ENCODE measurements around the gene IREB2.
"Not testable (repeated sequence)": the region's sequence is repeated elsewhere in the genome, so short reads cannot be mapped to it uniquely, and the experiment has no call there.

IREB2 gene, protein sequence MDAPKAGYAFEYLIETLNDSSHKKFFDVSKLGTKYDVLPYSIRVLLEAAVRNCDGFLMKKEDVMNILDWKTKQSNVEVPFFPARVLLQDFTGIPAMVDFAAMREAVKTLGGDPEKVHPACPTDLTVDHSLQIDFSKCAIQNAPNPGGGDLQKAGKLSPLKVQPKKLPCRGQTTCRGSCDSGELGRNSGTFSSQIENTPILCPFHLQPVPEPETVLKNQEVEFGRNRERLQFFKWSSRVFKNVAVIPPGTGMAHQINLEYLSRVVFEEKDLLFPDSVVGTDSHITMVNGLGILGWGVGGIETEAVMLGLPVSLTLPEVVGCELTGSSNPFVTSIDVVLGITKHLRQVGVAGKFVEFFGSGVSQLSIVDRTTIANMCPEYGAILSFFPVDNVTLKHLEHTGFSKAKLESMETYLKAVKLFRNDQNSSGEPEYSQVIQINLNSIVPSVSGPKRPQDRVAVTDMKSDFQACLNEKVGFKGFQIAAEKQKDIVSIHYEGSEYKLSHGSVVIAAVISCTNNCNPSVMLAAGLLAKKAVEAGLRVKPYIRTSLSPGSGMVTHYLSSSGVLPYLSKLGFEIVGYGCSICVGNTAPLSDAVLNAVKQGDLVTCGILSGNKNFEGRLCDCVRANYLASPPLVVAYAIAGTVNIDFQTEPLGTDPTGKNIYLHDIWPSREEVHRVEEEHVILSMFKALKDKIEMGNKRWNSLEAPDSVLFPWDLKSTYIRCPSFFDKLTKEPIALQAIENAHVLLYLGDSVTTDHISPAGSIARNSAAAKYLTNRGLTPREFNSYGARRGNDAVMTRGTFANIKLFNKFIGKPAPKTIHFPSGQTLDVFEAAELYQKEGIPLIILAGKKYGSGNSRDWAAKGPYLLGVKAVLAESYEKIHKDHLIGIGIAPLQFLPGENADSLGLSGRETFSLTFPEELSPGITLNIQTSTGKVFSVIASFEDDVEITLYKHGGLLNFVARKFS

DNA sequence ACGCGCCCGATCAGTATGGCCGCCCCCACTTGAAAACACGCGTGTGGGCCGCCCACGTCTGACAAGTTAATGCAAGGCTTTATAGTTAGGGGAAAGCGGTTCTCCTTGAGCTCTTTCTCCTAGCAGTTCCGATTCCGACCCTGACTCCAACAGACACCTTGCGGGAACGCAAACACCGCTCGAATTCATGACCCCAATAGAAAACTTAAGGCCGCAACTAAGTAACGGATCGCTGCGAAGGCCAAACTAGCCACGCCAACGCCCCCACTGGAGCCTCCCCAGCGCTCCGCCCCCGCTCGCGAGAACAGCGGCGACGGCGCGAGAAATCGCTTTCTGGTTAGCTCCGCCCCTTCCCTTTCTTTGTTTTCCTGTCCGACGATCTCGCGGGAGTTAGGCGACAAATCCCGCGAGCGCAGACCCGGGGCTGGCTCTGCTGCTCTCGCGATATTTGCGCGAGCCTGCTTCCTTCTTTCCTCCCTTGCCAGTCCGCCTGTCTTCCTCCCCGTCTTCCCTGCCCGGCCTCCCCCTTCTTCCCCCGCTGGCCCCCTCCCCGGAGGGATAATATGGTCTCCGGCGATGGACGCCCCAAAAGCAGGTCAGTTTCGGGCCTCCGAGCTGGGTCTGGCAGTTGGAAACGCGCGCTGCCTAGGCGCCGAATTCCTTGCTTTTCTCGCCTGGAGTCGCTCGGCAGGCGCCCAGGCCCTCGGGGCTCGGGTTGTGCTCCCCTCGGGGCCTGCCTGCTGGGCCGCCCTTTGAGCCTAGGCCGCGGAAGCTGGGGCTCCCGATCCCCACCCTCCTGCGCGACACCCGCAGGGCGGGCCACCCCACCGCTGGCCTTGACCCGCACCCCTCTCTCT, at the start of gene IREB2:
IREB2 (plus strand) TSS at position 455 of the 857 bp plus-strand sequence; CDS start at position 577, 122 bp downstream.
- DNase-seq (ENCODE audit: low read depth) = peak; percentile 79

DNA sequence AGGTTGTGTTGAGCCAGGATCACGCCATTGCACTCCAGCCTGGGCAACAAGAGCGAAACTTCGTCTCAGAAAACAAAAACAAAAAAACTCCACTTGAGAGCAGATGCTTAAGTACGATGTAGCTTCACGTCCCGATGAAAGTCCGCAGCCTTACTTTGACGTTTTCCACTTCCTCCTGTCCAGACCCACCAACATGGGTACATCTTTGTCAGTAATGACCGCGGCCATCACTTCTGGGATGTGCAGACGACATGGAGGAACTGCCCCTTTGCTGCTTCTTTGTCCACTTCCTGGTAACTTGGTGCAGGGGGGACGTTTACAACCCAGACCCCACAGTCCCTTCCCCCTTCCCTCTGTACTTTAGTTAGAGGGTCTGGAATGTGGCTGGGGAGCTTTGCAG, 49.2 kb upstream of the IREB2 start:
- no peak for DNase-seq (ENCODE audit: low read depth)

DNA sequence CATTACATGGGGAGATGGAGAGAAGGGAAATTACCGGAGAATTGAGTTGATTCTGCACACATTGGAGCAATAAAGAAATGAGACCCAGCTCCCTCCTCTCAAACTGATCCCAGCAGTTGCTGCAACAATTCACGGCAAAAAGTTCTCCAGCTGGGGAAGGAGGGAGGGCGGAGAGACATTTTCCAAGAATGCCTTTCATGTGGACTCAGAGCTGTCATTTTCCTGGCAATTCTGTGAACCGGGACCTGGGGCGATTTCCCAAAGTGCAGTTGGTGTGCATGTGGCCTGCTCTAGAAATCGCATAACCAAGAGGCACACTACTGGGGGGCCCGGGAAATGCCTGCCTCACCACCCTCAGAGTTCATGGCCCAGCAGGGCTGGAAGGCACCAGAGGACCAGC, 48.7 kb upstream of the IREB2 start:
- no peak for DNase-seq (ENCODE audit: low read depth)

DNA sequence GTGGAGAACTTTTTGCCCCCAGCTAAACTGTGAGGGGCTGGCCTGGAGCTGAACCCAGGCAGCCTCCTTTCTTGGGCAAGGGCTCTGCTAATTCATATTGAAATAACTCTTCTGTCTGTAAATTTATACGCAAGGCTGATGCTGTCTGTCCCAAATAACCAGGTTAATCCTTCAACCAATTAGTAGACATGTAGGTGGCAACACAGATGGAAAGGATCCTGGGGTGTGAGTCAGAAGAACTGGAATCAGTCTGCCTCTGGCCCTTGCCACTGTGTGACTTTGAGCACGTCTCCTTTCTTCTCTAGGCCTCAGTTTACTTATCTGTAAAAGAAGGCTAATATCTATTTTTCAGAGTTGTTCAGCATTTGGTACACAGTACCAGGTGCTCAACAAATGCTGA, 48.3 kb upstream of the IREB2 start:
- DNase-seq (ENCODE audit: low read depth) = no peak

DNA sequence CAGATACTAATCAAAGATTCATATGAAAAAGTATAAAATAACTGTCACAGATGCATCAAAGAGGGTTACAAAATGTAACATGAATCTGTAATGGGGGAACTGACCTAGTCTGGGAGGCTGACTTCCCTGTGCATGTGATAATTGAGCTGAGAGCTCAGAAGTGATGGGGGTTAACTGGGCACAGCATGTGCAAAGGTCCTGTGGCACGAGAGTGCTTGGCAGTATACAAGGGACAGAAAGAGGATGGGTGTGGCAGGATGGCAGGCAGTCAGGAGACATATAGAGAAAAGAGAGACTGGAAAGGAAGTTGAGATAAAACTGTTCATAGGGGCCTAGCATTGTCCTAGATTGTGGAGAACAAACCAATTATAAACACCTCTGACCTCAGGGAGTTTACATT, 47.8 kb upstream of the IREB2 start:
- DNase-seq (ENCODE audit: low read depth) = no peak

DNA sequence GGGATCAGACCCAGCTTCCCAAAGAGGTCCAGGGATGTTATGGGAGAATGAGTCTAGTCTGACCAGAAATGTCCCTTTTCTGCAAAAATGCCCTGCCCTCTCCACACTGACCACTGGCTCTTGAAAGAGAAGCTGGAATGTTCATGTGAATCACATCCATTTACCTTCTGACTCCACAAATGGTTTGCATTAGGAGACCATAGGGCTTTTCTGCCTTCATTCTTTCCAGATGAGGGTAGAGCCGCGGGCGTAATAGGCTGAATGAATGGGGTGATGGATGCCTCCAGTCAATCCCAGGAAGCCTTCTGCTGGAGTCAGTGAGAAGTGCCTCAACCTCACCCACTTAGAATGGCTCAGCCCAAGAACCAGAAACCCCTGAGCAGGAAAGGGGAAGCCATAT, 47.2 kb upstream of the IREB2 start:
- DNase-seq (ENCODE audit: low read depth) = no peak

DNA sequence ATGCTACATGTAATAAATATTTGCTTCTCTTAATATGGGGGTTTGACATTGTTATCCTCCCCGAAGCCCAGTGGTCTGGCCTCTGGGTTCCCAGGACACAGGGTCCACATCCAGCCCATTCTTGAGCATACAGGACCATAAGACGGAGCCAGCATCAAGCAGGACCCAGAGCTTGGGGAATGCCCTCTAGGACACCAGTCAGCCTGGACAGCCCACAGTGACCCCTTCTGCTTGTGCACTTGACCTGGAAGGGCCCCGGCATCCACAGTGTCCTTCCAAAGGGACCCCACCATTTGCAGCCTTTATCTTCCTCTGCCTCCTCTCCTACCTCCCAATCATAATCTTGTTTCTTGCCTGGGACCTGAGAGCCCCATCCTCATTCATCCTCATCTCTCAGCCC, 46.2 kb upstream of the IREB2 start:
- DNase-seq (ENCODE audit: low read depth) = no peak

DNA sequence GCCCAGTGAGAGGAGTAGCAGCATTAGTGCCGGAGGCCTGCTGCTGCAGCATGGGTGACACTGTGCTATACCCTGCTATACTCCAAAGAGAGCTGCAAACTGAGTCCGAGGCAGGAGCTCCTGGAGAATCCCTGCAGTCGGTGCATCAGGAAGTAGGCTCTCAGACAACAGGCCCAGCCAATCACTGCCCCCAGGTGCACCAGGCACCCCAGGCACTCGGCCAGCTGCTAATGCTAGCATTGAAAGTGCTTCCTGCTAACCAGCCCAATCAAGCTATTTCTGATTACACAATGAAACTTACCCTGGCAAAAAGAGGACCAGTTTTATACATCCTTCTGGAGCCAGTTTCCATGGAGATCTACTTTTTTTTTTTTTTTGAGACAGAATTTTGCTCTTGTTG, 45.6 kb upstream of the IREB2 start:
- DNase-seq (ENCODE audit: low read depth) = no peak

DNA sequence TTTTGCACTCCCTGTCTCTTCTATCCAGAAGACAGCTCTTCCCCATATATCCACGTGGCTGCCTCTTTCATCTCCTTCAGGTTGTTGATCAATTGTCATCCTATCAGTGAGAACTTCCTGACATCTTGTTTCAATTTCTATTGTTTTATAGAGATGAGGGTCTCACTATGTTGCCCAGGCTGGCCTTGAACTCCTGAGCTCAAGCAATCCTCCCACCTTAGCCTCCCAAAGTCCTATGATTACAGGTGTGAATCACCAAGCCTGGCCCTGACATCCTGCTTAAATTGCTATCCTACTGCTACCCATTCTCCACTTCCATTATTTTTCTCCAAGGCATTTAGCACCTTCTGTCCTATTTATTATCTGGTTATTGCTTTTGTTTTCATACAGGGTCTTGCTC, 44.9 kb upstream of the IREB2 start:
- no peak for DNase-seq (ENCODE audit: low read depth)

DNA sequence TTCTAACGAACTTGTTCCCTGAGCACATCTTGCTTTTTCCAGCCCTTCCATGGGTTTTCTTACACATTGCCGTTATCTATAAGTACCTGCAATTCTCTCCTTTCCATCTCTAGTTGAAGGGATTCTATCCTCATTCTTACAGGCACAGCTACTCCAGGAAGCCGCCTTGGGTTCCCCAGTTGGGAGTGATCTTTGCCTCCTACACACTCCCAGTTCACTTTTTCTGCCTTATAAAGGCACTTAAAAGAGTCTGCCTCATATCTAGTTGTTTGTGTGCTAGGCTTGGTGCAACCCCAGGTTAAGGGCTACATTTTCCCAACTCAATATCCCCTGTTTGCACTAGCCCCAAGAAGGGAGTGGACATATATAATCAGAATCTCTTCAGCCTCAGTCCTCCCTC, 44.0 kb upstream of the IREB2 start:
- no peak for DNase-seq (ENCODE audit: low read depth)

DNA sequence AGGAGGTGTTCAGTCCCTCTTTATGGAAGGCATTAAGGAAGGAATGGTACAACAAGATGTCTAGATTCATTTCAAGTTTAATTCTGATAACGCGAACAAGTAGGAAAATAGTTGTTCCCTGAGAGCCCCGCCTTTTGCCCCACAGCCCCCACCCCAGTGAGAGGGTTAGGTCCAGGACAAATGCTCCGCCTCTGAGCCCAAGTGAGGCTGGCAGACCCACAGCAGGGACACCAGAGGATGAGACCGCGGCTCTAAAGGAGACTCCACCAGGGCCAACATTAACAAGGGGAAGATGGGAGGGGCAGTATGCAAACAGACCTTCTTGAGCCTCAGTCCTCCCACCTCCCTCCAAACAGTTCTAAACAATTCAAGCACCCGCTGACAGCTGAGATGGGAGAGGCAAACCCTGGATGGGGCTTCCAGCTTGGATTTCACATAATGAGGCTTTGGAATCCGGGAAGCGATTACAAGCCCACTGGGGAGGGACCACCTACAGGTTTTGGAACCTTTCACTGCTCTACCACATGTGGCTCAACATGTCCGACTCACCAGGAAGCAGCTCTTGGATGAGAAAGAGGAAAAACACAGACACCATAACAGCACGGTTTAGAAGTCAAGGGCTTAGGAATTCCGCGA, 42.9 kb upstream of the IREB2 start:
- DNase-seq (ENCODE audit: low read depth) = no peak

DNA sequence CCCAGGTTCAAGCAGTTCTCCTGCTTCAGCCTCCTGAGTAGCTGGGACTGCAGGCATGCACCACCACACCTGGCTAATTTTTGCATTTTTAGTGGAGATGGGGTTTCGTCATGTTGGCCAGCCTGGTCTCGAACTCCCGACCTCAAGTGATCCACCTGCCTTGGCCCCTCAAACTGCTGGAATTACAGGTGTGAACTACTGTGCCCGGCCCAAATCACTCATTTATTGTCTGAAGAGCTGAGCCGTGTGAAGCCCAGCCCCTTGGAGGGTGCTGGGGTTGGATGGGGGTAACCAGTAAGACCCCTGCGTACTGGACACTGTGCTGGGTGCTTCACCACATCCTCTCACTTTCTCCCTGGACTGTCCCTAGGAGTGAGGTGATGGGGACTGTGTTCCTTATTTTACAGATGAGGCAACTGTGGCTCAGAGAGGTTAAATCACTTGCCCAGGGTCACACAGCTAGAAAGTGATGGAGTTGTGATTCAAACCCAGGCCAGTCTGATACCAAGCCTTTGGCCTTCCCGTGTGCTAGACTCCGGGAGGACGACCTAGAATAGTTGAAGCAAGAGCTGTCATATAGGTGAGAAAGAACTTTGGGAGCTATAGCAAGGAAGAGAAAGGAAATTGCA, 41.7 kb upstream of the IREB2 start:
- no peak for DNase-seq (ENCODE audit: low read depth)

DNA sequence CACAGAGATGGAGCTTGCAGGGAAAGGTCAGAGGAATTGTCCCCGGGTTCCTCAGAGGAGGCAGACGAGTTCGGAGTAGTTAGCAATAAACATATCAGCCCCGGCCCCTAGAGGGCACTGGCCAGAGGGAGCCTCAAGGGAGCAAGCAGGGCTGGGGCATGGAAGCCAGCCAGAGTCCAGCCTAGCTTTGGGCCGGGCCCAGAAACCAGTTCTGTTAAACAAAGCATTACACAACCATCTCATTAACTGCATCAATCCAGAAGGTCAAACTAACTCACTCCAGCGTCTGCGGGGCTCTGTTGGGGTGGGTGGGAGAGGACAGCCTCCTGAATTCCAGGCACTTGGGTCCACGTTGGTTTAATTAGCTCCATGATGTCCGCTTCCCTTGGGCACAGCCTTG, 41.0 kb upstream of the IREB2 start:
- no peak for DNase-seq (ENCODE audit: low read depth)

DNA sequence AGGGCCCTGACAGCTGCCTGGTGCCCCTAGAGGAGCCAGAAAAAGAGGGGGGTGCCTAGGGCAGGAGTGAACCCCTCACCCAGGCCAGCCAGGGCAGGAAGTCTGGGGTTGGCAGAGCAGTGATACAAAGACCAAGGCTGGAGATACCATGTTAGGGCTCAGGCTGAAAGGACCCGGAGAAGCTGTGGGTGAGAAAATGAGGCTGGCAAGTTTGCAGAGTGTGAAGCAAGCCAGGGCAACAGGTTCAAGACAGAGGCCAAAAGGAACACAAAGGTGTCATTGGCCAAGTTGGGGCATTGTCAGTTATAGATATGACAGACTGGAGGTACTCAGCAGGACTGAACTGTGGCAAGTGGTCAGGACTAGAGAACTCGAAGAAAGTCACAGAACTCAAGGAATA, 40.6 kb upstream of the IREB2 start:
- DNase-seq (ENCODE audit: low read depth) = no peak

DNA sequence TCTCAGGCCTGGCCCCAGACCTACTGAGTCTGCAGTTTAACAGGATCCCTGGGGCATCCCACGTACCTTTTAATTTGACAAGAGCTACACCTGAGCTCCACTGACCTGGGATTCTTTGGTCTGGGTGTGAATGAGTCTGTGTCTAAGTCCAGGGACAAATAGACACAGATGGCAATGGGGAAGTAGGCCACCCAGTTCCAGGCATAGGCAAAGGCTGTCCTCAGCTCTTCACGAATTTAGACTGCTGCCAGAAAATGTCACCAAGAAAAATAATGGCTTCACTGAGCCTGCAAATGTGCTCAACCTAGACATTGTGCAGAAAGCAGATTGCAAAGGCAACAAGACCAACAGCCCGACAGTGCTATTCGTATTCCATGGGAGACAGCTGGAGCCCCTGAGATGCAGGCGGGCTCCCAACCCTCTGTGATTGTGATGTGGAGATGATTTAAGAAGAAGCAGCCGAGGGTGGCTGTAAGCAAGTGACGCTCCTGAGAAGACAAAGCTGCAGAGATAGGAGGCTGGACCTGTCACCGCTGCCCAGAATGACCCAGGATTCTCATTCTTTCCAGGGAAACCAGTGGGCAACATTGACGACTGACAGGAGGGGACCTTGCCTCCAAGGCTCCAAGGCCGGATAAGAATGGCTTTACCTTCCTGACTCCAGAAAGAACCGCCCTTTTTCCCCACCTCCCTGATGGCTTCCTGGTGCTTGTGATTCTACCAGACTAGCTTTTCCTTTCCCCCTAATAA, 39.8 kb upstream of the IREB2 start:
- no peak for DNase-seq (ENCODE audit: low read depth)

DNA sequence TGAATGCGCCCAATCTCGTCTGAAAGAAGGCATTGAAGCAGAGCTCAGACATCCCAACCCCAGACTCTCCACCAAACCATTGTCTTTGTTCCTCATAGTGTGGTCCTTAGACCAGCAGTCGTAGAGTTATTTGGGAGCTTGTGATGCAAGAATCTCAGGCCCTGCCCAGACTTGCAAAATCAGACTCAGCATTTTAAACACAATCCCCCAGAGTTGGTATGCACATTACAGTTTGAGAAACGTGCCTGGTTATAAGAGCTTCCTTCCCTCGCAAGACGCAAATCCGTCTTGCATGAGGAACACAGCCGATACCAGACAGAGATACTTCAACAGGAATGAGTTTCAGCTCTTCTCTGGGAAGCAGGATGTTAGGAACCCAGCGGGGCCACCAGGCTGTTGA, 38.9 kb upstream of the IREB2 start:
- DNase-seq (ENCODE audit: low read depth) = no peak

DNA sequence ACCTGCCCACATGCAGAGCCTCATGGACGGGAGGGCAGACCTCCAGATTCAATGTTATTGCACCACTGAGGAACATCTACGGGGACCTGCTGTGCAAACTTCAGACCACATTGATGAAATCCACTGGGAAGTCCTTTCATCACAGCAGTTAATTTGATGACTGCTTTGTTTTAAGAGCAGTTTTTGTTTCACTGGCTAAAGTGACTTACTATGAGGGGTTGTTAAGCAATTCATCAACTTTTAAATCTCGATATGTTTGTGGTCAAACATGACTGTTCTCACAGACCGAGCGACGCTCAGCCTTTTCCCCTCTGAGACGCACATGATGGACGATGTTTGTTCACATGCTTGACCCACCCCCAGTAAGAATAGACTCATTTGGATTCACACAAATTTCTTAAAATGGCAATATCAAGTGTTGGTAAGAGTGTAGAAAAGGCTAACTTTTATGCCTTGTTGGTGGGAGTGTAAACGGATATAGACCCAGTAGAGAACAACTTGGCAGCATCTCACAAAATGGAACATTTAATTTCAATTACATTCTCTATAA, 35.9 kb upstream of the IREB2 start:
- DNase-seq (ENCODE audit: low read depth) = no peak

DNA sequence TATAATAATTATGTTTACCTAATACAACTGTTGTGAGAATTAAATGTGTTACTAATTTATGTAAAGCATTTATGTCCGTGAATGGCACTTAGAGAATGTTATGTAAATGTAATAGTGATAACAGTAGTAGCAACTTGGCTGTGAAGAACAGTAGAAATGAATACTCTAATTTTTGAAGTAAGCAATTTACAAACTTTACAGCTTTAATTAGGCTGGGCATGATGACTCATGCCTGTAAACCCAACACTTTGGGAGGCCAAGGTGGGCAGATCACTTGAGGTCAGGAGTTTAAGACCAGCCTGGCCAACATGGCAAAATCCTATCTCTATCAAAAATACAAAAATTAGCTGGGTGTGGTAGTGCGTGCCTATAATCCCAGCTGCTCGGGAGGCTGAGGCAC, 33.9 kb upstream of the IREB2 start:
- no peak for DNase-seq (ENCODE audit: low read depth)

DNA sequence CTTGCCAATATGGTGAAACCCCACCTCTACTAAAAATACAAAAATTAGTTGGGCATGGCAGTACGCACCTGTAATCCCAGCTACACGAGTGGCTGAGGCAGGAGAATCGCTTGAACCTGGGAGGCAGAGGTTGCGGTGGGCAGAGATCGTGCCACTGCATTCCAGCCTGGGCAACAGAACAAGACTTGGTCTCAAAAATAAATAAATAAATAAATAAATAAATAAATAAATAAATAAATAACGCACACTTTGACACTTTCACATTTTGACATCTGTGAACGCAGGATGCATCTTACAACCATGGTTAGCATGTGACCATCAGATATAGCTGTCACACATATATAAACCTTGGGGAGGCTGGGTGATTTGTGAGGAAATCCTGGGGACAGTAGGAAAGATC, 33.2 kb upstream of the IREB2 start:
- DNase-seq (ENCODE audit: low read depth) = not testable (repeated sequence)

DNA sequence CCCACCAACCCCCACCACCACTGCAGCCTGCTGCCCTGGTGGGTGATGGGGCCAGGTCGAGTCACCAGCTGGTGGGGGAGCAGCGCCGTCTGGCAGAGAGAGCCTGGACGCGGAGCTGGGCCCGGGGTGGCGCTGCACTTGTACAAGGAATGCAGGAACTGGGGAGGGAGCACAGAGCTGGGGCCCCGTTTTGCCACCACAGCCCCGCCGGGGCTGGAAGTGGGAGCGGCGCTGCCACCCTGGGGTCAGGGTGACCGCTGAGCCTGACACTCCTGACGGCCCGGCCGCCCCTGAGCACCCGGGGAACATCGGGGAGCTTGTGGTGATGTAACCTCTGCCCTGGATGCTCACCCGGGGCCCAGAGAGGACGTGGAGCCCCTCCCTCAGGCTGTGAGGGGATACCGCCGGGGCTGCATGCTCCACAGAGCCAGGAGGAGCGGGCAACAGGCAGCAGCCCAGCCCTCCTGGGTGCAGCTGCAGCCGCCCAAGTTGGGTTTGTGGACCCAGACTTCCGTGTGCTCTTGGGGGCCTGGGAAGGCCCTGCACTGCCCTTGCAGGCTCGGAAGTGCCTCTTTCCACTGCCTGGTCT, 32.6 kb upstream of the IREB2 start:
- no peak for DNase-seq (ENCODE audit: low read depth)
